ENCODE data around the gene BBS12. TPM values are rescaled to one million over a fixed set of nuclear protein-coding genes. Genes with fewer than 3 reads are reported as not detected.

The BBS12 gene
- total and polyA plus RNA-seq, 4 donors, result 0.53 to 2.1 (median 0.80) TPM

DNA sequence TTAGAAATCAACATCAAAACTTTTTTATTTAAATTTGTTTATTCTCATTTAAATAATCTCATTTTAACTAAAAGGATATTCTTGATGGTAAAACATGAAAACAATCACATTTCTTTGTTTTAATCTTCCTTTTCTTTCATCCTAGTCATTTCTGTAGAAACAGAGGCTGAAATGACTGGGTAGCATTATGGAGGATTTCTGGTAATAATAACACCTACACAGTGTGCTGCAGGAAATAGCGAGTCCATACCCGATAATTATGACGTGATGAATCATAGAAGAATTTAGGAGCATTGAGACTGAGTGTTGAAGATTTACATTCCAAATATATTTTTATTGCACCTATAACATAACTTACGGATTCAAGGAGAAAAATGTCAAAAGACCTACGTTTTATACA lies 31.4 kb upstream of the BBS12 start:
- H3K9ac ChIP-seq (ENCODE audit: low read depth in 1 of 2, low read length in 2 of 2), result no peak overlapping the region
- DNase-seq (ENCODE audit: low spot score), result no peak
- no peaks in the 10 kb centered on the region for H3K9me3 ChIP-seq (ENCODE audit: control insufficient read depth in 4 of 4, low read length in 3 of 4)
- H3K27ac ChIP-seq (ENCODE audit: low read depth in 1 of 2, low read length in 2 of 2), result no peak overlapping the region
- 88% methylated on average over 5 of the region's 5 CpGs for WGBS
- H3K4me3 ChIP-seq (ENCODE audit: low read depth in 1 of 3, low read length in 3 of 3), result no peak overlapping the region
- H3K4me1 ChIP-seq (ENCODE audit: control insufficient read depth in 4 of 4, insufficient read depth in 4 of 4, low read length in 3 of 4), result no peaks in the 10 kb centered on the region
- peaks cover 0 to 3% (median 0%) of the 10 kb centered on the region in 4 donors for H3K27me3 ChIP-seq (ENCODE audit: control insufficient read depth in 4 of 4, insufficient read depth in 4 of 4, low read length in 3 of 4)
- H3K36me3 ChIP-seq (ENCODE audit: control insufficient read depth in 4 of 4, insufficient read depth in 3 of 4, low read depth in 1 of 4, low read length in 3 of 4), result no peaks in the 10 kb centered on the region
- no peak for TF ChIP-seq YY1 (IDR thresholded peaks at IDR 0.05)
- no peak for TF ChIP-seq FOXA1 (IDR thresholded peaks at IDR 0.05)
- TF ChIP-seq GABPA (IDR thresholded peaks at IDR 0.05 in 1 of 2, conservative IDR thresholded peaks at IDR 0.05 in 1 of 2), result no peak
- TF ChIP-seq ZBTB33 (IDR thresholded peaks at IDR 0.05), result no peak
- no peak for TF ChIP-seq FOXA2 (IDR thresholded peaks at IDR 0.05)
- TF ChIP-seq JUND (IDR thresholded peaks at IDR 0.05), result no peak
- no peak for TF ChIP-seq HNF4G (IDR thresholded peaks at IDR 0.05)

GRCh38 chr4:122701965-122702364 lies 30.5 kb upstream of the BBS12 start:
- H3K27ac ChIP-seq (ENCODE audit: low read depth in 1 of 2, low read length in 2 of 2), result no peak overlapping the region
- 63% methylated on average over 1 of the region's 1 CpG for WGBS
- no peaks in the 10 kb centered on the region for H3K9me3 ChIP-seq (ENCODE audit: control insufficient read depth in 4 of 4, low read length in 3 of 4)
- no peaks in the 10 kb centered on the region for H3K27me3 ChIP-seq (ENCODE audit: control insufficient read depth in 4 of 4, insufficient read depth in 4 of 4, low read length in 3 of 4)
- no peaks in the 10 kb centered on the region for H3K4me1 ChIP-seq (ENCODE audit: control insufficient read depth in 4 of 4, insufficient read depth in 4 of 4, low read length in 3 of 4)
- TF ChIP-seq MAX (IDR thresholded peaks at IDR 0.05) (no peak), JUND (IDR thresholded peaks at IDR 0.05) (no peak), YY1 (IDR thresholded peaks at IDR 0.05) (no peak), HNF4G (IDR thresholded peaks at IDR 0.05) (no peak), SP1 (IDR thresholded peaks at IDR 0.05) (no peak), RAD21 (IDR thresholded peaks at IDR 0.05) (no peak), HNF4A (conservative IDR thresholded peaks at IDR 0.05) (no peak), TAF1 (conservative IDR thresholded peaks at IDR 0.05) (no peak), NR2F2 (IDR thresholded peaks at IDR 0.05) (no peak), FOXA1 (IDR thresholded peaks at IDR 0.05) (no peak), RXRA (IDR thresholded peaks at IDR 0.05) (no peak), EGR1 (IDR thresholded peaks at IDR 0.05; ENCODE audit: low read depth in 2 of 2) (no peak), GABPA (IDR thresholded peaks at IDR 0.05 in 1 of 2, conservative IDR thresholded peaks at IDR 0.05 in 1 of 2) (no peak)
- TF ChIP-seq, protein P1, sequence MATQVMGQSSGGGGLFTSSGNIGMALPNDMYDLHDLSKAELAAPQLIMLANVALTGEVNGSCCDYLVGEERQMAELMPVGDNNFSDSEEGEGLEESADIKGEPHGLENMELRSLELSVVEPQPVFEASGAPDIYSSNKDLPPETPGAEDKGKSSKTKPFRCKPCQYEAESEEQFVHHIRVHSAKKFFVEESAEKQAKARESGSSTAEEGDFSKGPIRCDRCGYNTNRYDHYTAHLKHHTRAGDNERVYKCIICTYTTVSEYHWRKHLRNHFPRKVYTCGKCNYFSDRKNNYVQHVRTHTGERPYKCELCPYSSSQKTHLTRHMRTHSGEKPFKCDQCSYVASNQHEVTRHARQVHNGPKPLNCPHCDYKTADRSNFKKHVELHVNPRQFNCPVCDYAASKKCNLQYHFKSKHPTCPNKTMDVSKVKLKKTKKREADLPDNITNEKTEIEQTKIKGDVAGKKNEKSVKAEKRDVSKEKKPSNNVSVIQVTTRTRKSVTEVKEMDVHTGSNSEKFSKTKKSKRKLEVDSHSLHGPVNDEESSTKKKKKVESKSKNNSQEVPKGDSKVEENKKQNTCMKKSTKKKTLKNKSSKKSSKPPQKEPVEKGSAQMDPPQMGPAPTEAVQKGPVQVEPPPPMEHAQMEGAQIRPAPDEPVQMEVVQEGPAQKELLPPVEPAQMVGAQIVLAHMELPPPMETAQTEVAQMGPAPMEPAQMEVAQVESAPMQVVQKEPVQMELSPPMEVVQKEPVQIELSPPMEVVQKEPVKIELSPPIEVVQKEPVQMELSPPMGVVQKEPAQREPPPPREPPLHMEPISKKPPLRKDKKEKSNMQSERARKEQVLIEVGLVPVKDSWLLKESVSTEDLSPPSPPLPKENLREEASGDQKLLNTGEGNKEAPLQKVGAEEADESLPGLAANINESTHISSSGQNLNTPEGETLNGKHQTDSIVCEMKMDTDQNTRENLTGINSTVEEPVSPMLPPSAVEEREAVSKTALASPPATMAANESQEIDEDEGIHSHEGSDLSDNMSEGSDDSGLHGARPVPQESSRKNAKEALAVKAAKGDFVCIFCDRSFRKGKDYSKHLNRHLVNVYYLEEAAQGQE (IDR thresholded peaks at IDR 0.05), result no peak
- TF ChIP-seq, protein P2, sequence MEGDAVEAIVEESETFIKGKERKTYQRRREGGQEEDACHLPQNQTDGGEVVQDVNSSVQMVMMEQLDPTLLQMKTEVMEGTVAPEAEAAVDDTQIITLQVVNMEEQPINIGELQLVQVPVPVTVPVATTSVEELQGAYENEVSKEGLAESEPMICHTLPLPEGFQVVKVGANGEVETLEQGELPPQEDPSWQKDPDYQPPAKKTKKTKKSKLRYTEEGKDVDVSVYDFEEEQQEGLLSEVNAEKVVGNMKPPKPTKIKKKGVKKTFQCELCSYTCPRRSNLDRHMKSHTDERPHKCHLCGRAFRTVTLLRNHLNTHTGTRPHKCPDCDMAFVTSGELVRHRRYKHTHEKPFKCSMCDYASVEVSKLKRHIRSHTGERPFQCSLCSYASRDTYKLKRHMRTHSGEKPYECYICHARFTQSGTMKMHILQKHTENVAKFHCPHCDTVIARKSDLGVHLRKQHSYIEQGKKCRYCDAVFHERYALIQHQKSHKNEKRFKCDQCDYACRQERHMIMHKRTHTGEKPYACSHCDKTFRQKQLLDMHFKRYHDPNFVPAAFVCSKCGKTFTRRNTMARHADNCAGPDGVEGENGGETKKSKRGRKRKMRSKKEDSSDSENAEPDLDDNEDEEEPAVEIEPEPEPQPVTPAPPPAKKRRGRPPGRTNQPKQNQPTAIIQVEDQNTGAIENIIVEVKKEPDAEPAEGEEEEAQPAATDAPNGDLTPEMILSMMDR (IDR thresholded peaks at IDR 0.05; ENCODE audit: low read depth, low read length, missing input control), result no peak
- TF ChIP-seq, protein P3, sequence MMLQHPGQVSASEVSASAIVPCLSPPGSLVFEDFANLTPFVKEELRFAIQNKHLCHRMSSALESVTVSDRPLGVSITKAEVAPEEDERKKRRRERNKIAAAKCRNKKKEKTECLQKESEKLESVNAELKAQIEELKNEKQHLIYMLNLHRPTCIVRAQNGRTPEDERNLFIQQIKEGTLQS (IDR thresholded peaks at IDR 0.05), result no peak
- DNase-seq (ENCODE audit: low spot score), result no peak
- H3K36me3 ChIP-seq (ENCODE audit: control insufficient read depth in 4 of 4, insufficient read depth in 3 of 4, low read depth in 1 of 4, low read length in 3 of 4), result no peaks in the 10 kb centered on the region
- no peak overlapping the region for H3K4me3 ChIP-seq (ENCODE audit: low read depth in 1 of 3, low read length in 3 of 3)
- no peak overlapping the region for H3K9ac ChIP-seq (ENCODE audit: low read depth in 1 of 2, low read length in 2 of 2)
